ENCODE data around the gene TTR. TPM values are rescaled to one million over a fixed set of nuclear protein-coding genes. Genes with fewer than 3 reads are reported as not detected.

Gene TTR
- total RNA-seq, 1 donor from 2014 or later = not detected

DNA sequence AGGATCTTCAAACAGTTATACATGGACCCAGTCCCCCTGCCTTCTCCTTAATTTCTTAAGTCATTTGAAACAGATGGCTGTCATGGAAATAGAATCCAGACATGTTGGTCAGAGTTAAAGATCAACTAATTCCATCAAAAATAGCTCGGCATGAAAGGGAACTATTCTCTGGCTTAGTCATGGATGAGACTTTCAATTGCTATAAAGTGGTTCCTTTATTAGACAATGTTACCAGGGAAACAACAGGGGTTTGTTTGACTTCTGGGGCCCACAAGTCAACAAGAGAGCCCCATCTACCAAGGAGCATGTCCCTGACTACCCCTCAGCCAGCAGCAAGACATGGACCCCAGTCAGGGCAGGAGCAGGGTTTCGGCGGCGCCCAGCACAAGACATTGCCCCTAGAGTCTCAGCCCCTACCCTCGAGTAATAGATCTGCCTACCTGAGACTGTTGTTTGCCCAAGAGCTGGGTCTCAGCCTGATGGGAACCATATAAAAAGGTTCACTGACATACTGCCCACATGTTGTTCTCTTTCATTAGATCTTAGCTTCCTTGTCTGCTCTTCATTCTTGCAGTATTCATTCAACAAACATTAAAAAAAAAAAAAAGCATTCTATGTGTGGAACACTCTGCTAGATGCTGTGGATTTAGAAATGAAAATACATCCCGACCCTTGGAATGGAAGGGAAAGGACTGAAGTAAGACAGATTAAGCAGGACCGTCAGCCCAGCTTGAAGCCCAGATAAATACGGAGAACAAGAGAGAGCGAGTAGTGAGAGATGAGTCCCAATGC is 4.6 kb downstream of the TTR start:
- no peak overlapping the region for H3K4me3 ChIP-seq (ENCODE audit: insufficient read depth, low read depth, low read length)
- Mint-ChIP-seq H3K36me3 (ENCODE audit: low read depth, unreplicated experiment) (no peaks in the 10 kb centered on the region), H3K9me3 (ENCODE audit: unreplicated experiment) (peaks cover 2% of the 10 kb centered on the region), H3K27me3 (ENCODE audit: low read depth, unreplicated experiment) (no peaks in the 10 kb centered on the region), H3K4me1 (ENCODE audit: low read depth, unreplicated experiment) (peaks cover 17% of the 10 kb centered on the region), H3K27ac (ENCODE audit: unreplicated experiment) (peak overlapping the region; percentile 94), H3K4me3 (ENCODE audit: unreplicated experiment) (no peak overlapping the region)
- H3K9me3 ChIP-seq (ENCODE audit: insufficient read depth, low read depth, low read length) = no peaks in the 10 kb centered on the region
- no peak for FAIRE-seq
- H3K4me1 ChIP-seq (ENCODE audit: insufficient read depth, low read length) = no peaks in the 10 kb centered on the region
- no peak overlapping the region for H3K9ac ChIP-seq (ENCODE audit: low read length)
- no peak overlapping the region for H3K4me2 ChIP-seq (ENCODE audit: low read length)
- peak overlapping the region; percentile 38 for H3K27ac ChIP-seq (ENCODE audit: low read depth, low read length)
- peak; percentile 46 for DNase-seq (ENCODE audit: low read depth)
- no peaks in the 10 kb centered on the region for H3K36me3 ChIP-seq (ENCODE audit: insufficient read depth, low read length)
- no peak overlapping the region for H2AFZ ChIP-seq (ENCODE audit: low read depth, low read length)
- H4K20me1 ChIP-seq (ENCODE audit: insufficient read depth, low read length) = no peaks in the 10 kb centered on the region
- no peaks in the 10 kb centered on the region for H3K79me2 ChIP-seq (ENCODE audit: insufficient read depth, low read length)
- TF ChIP-seq CTCF (IDR thresholded peaks at IDR 0.05; ENCODE audit: insufficient read depth, low read depth, low read length) (no peak), EZH2 (IDR thresholded peaks at IDR 0.05; ENCODE audit: insufficient read depth, low read length) (no peak)
- H3K27me3 ChIP-seq (ENCODE audit: insufficient read depth, low read length) = no peaks in the 10 kb centered on the region

DNA sequence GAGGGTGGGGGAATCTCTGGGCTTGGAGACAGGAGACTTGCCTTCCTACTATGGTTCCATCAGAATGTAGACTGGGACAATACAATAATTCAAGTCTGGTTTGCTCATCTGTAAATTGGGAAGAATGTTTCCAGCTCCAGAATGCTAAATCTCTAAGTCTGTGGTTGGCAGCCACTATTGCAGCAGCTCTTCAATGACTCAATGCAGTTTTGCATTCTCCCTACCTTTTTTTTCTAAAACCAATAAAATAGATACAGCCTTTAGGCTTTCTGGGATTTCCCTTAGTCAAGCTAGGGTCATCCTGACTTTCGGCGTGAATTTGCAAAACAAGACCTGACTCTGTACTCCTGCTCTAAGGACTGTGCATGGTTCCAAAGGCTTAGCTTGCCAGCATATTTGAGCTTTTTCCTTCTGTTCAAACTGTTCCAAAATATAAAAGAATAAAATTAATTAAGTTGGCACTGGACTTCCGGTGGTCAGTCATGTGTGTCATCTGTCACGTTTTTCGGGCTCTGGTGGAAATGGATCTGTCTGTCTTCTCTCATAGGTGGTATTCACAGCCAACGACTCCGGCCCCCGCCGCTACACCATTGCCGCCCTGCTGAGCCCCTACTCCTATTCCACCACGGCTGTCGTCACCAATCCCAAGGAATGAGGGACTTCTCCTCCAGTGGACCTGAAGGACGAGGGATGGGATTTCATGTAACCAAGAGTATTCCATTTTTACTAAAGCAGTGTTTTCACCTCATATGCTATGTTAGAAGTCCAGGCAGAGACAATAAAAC is 6.5 kb downstream of the TTR start:
- Mint-ChIP-seq H3K27me3 (ENCODE audit: low read depth, unreplicated experiment) (no peaks in the 10 kb centered on the region), H3K27ac (ENCODE audit: unreplicated experiment) (no peak overlapping the region), H3K36me3 (ENCODE audit: low read depth, unreplicated experiment) (no peaks in the 10 kb centered on the region), H3K4me3 (ENCODE audit: unreplicated experiment) (no peak overlapping the region), H3K9me3 (ENCODE audit: unreplicated experiment) (peaks cover 2% of the 10 kb centered on the region), H3K4me1 (ENCODE audit: low read depth, unreplicated experiment) (peaks cover 17% of the 10 kb centered on the region)
- H3K4me2 ChIP-seq (ENCODE audit: low read length) = no peak overlapping the region
- H3K9ac ChIP-seq (ENCODE audit: low read length) = no peak overlapping the region
- no peaks in the 10 kb centered on the region for H3K36me3 ChIP-seq (ENCODE audit: insufficient read depth, low read length)
- H2AFZ ChIP-seq (ENCODE audit: low read depth, low read length) = no peak overlapping the region
- DNase-seq (ENCODE audit: low read depth) (no peak), FAIRE-seq (no peak)
- no peak overlapping the region for H3K4me3 ChIP-seq (ENCODE audit: insufficient read depth, low read depth, low read length)
- H3K9me3 ChIP-seq (ENCODE audit: insufficient read depth, low read depth, low read length) = no peaks in the 10 kb centered on the region
- no peak for TF ChIP-seq EZH2 (IDR thresholded peaks at IDR 0.05; ENCODE audit: insufficient read depth, low read length)
- no peak for TF ChIP-seq CTCF (IDR thresholded peaks at IDR 0.05; ENCODE audit: insufficient read depth, low read depth, low read length)
- no peaks in the 10 kb centered on the region for H3K79me2 ChIP-seq (ENCODE audit: insufficient read depth, low read length)
- H3K4me1 ChIP-seq (ENCODE audit: insufficient read depth, low read length) = peaks cover 1% of the 10 kb centered on the region
- no peaks in the 10 kb centered on the region for H4K20me1 ChIP-seq (ENCODE audit: insufficient read depth, low read length)
- H3K27ac ChIP-seq (ENCODE audit: low read depth, low read length) = no peak overlapping the region
- H3K27me3 ChIP-seq (ENCODE audit: insufficient read depth, low read length) = no peaks in the 10 kb centered on the region

All from astrocyte (in vitro differentiated cells and primary cell).